Testis (tissue), 2 donors: Measurements from ENCODE around the gene OSM.

Experiments used
- POLR2A ChIP-seq: fragments of 450-650 bp; IDR thresholded peaks from one replicate; pipeline ENCODE4 v1.6.1; 2017; ENCODE audit warnings: antibody characterized with exemption, mild to moderate bottlenecking, moderate library complexity
- TF ChIP-seq, protein P1 (sequence below), 3 experiments: fragments of 450-650 bp in 2 of 3; fragments of 200-600 bp in 1 of 3; sonication (generic) in 1 of 3; IDR thresholded peaks; one replicate each; pipeline ENCODE4 v1.5.1; 2016 to 2019; ENCODE audit warnings: antibody characterized with exemption in 3 of 3, mild to moderate bottlenecking in 2 of 3, moderate library complexity in 1 of 3

- TF ChIP-seq, protein P1, sequence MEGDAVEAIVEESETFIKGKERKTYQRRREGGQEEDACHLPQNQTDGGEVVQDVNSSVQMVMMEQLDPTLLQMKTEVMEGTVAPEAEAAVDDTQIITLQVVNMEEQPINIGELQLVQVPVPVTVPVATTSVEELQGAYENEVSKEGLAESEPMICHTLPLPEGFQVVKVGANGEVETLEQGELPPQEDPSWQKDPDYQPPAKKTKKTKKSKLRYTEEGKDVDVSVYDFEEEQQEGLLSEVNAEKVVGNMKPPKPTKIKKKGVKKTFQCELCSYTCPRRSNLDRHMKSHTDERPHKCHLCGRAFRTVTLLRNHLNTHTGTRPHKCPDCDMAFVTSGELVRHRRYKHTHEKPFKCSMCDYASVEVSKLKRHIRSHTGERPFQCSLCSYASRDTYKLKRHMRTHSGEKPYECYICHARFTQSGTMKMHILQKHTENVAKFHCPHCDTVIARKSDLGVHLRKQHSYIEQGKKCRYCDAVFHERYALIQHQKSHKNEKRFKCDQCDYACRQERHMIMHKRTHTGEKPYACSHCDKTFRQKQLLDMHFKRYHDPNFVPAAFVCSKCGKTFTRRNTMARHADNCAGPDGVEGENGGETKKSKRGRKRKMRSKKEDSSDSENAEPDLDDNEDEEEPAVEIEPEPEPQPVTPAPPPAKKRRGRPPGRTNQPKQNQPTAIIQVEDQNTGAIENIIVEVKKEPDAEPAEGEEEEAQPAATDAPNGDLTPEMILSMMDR (IDR thresholded peaks at IDR 0.05): no peak
- TF ChIP-seq POLR2A: no peak
These were observed 23.8 kb upstream of the OSM start for GRCh38 chr22:30290342-30291057.
